Thoracic aorta (tissue), 2 donors: ENCODE data around the gene QPCTL. TPM values are rescaled to one million over a fixed set of nuclear protein-coding genes. Genes with fewer than 3 reads are reported as not detected.

ENCODE experiments used
- ATAC-seq: fragments of 150-250 bp; one replicate; pipeline ENCODE4 v1.8.0; 2017; ENCODE audit warnings: low read depth; ENCODE audit not compliant: insufficient number of reproducible peaks, low FRiP score
- DNase-seq: peaks from one replicate; pipeline ENCODE4 v3.0.0-alpha.2; 2020; ENCODE audit warnings: low spot score
- H3K27ac ChIP-seq, 2 donors: fragments of 200-600 bp; sonication (generic); 1 replicate in 1 of 2; 2 replicates in 1 of 2; pipeline ENCODE4 v1.5.1; 2016; ENCODE audit warnings: mild to moderate bottlenecking in 2 of 2, moderate library complexity in 2 of 2
- H3K27me3 ChIP-seq: fragments of 200-600 bp; sonication (generic); replicated peaks from 2 replicates; pipeline ENCODE4 v1.6.0; 2016; ENCODE audit warnings: mild to moderate bottlenecking; ENCODE audit not compliant: insufficient read depth
- H3K36me3 ChIP-seq: fragments of 200-600 bp; sonication (generic); one replicate; pipeline ENCODE4 v1.5.1; 2016
- H3K4me1 ChIP-seq, 2 donors: fragments of 200-600 bp; sonication (generic); 1 replicate in 1 of 2; 2 replicates in 1 of 2; pipeline versions ENCODE4 v1.5.1 to v1.6.0; 2016; ENCODE audit warnings: low read depth in 2 of 2, mild to moderate bottlenecking in 1 of 2; ENCODE audit not compliant: control insufficient read depth in 1 of 2
- H3K4me3 ChIP-seq: fragments of 200-600 bp; sonication (generic); 2 replicates; pipeline ENCODE4 v1.5.1; 2016; ENCODE audit warnings: mild to moderate bottlenecking
- H3K9me3 ChIP-seq: fragments of 200-600 bp; sonication (generic); 2 replicates; pipeline ENCODE4 v1.5.1; 2016
- CTCF ChIP-seq: fragments of 200-600 bp; sonication (generic); IDR thresholded peaks from one replicate; pipeline ENCODE4 v1.5.1; 2019; ENCODE audit warnings: antibody characterized with exemption
- total RNA-seq, 2 donors: library from RNA; depleted of rRNA; stranded (reverse); fragments of >200 nt; gene quantifications; one replicate each; pipeline versions ENCODE4 v1.1.0 to v1.2.3, GENCODE V29; 2016

QPCTL gene
- total RNA-seq, 2 donors from 2014 or later, result 4.6 to 8.8 TPM

- ATAC-seq, result no peak
- no peak for DNase-seq
- peak overlapping the region in 1 of 2 donors; percentile 70 for H3K27ac ChIP-seq
- peaks cover 8 to 15% of the 10 kb centered on the region in 2 donors for H3K4me1 ChIP-seq
- no peaks in the 10 kb centered on the region for H3K36me3 ChIP-seq
- no peak for TF ChIP-seq CTCF
- peak overlapping the region; percentile 95 for H3K4me3 ChIP-seq
- H3K9me3 ChIP-seq, result no peaks in the 10 kb centered on the region
- H3K27me3 ChIP-seq, result no peaks in the 10 kb centered on the region
These were observed 37.4 kb downstream of the QPCTL start for GRCh38 chr19:45729800-45730290.

- no peaks in the 10 kb centered on the region for H3K9me3 ChIP-seq
These were observed 38.2 kb downstream of the QPCTL start, which contains the start of gene FBXO46 for GRCh38 chr19:45730368-45731288. Gene FBXO46, minus strand, starts transcription at chr19:45730896. Its CDS starts 17,401 bp downstream, at chr19:45713495.

GRCh38 chr19:45733160-45733810 lies 40.8 kb downstream of the QPCTL start, which contains the start of gene MEIOSIN:
Gene MEIOSIN, plus strand, starts transcription at chr19:45733439. Its CDS starts 1,938 bp downstream, at chr19:45735377.
- no peak for TF ChIP-seq CTCF
- ATAC-seq, result no peak
- H3K4me1 ChIP-seq, result peaks cover 8 to 15% of the 10 kb centered on the region in 2 donors

More at GRCh38 chr19:45730368-45731288, 38.2 kb downstream of the QPCTL start, which contains the start of gene FBXO46:
- H3K4me1 ChIP-seq, result peaks cover 8 to 15% of the 10 kb centered on the region in 2 donors
- ATAC-seq, result peak; percentile 94
- H3K4me3 ChIP-seq, result peak within 1 kb of the TSS; percentile 95
- no peaks in the 10 kb centered on the region for H3K27me3 ChIP-seq
- H3K27ac ChIP-seq, result peak within 1 kb of the TSS in 1 of 2 donors; percentile 70
- TF ChIP-seq CTCF, result no peak
- no peaks in the 10 kb centered on the region for H3K36me3 ChIP-seq
- peak; percentile 94 for DNase-seq

GRCh38 chr19:45739498-45740439 lies 47.3 kb downstream of the QPCTL start:
- ATAC-seq (no peak), DNase-seq (no peak)
- no peak for TF ChIP-seq CTCF
- Histone ChIP-seq H3K9me3 (no peaks in the 10 kb centered on the region), H3K36me3 (no peaks in the 10 kb centered on the region), H3K4me1 (no peaks in the 10 kb centered on the region), H3K27me3 (no peaks in the 10 kb centered on the region), H3K27ac (no peak overlapping the region), H3K4me3 (no peak overlapping the region)

More at GRCh38 chr19:45733160-45733810, 40.8 kb downstream of the QPCTL start, which contains the start of gene MEIOSIN:
- Histone ChIP-seq H3K27me3 (no peaks in the 10 kb centered on the region), H3K9me3 (no peaks in the 10 kb centered on the region), H3K36me3 (no peaks in the 10 kb centered on the region), H3K27ac (no peak within 1 kb of the TSS), H3K4me3 (no peak within 1 kb of the TSS)
- DNase-seq, result no peak
